ENCODE measurements around the gene YIPF3.

- no peak for TF ChIP-seq EZH2phosphoT487 (IDR thresholded peaks at IDR 0.05; ENCODE audit: low read depth)
- TF ChIP-seq CTCF (IDR thresholded peaks at IDR 0.05; ENCODE audit: low read depth, low read length): no peak
Measured at GRCh38 chr6:43461936-43462335, 54.8 kb downstream of the YIPF3 start.

Data from OCI-LY3 (cell line).